ENCODE results near the gene WNT10A.

DNA sequence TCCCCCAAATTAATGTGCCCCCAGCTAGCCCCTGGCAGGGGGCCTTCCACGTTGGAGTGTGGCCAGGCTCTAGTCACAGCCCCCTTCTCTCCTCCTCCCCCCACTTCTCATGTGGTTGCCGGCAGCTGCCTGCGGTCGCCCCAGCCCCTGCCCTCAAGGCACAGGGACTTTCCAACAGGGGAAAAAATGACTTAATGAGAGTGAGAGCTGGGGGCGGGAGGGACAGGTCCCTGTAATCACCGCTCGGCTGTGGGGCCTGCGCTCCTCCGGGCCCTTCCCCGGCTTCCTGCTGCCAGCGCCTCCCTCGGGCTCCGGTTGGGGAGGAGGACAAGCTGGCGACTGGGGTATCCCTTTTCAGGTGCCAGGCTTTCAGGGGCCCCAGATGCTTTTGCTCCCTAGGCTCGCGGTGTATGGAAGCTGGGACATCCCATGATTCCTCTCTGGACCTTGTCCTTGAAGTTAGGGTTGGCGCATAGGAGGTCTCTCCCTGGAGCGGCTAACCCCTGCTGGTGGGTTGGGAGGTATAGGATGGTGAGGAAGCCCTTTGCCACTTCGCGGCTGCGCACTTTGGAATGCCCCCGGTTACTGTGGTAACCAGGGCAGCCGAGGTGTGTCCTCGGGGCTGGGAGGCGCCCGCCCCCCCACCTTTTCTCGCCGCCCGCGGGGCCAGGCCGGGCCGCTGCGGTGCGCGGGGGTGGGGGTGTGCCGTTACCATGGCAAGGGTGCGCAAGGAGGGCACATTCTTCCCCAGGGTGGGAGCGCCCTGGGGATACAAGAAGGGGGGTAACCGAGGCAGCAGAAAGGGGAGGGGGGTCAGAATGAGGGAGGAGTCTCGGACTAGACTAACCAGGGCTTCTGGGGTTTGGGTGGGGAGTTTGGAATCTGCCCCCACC lies 16.1 kb downstream of the WNT10A start:
- TF ChIP-seq CTCF (IDR thresholded peaks at IDR 0.05 in 8 of 11, conservative IDR thresholded peaks at IDR 0.05 in 3 of 11) (no peak), POLR2A (IDR thresholded peaks at IDR 0.05) (no peak), POLR2AphosphoS5 (IDR thresholded peaks at IDR 0.05) (peak; percentile 71 to 87 (median 72))
